D341Med (cell line): ENCODE measurements around the gene VCP.

Experiments
- DNase-seq: peaks from one replicate; pipeline ENCODE4 v3.0.0; 2012; ENCODE audit warnings: low spot score

The VCP gene

DNA sequence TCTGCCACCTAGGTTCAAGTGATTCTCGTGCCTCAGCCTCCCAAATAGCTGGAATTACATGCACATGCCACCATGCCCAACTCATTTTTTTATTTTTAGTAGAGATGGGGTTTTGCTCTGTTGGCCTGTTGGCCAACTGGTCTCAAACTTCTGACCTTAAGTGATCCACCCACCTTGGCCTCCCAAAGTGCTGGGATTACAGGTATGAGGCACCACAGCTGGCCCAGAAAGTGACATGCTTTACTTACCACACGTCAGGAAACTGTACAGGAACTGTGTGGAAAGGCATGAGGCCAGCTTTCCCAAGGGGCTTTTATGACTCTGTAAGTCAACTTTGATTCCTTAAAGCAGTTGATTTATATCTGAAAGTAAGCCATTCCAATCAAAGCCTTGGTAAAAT is 57.9 kb downstream of the VCP start:
- no peak for DNase-seq

DNA sequence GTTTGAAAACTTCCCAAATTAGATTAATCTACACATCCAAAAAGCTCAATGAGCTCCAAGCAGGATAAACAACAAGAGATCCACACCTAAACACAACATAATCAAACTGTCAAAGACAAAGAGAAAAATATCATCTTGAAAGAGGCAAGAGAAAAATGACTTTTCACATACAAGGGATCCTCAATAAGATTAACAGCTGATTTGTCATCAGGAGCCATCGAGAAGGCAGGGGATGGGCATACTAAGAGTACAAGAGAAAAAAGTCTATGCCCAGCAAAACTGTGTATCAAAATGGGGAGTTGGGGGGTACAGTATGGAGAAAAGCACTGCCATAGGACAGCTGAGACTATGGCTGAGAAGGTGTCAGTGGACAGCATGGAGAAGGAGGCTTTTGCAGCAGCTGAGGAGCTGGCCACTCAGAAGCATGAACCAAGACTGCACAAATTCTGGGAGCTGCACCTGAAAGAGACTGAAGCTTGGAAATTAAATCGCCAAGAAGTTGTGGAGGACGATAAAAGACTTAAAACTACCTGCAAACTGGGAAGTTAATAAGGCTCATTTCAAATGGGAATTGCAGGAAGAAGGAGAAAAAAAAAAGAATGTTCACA is 62.0 kb downstream of the VCP start:
- no peak for DNase-seq
